Naive thymus-derived CD8-positive, alpha-beta T cell (primary cell): Measurements from ENCODE around the gene C7orf57. TPM values are rescaled to one million over a fixed set of nuclear protein-coding genes. Genes with fewer than 3 reads are reported as not detected.
A peak's percentile ranks its signal among the peaks of the same experiment; 100 is the strongest.

Experiments used
- ATAC-seq, 2 donors: fragments of 150-1000 bp; cut with Tn5 transposase in 1 of 2; sonication (Bioruptor Pico), chemical (Tn5 transposase) in 1 of 2; 1 replicate in 1 of 2; 2 replicates in 1 of 2; pipeline ENCODE4 v1.10.0; 2021; ENCODE audit warnings: mild to moderate bottlenecking in 2 of 2, moderate library complexity in 2 of 2
- POLR2A ChIA-PET: fragments of 350-600 bp; sonication (Branson Sonifier 250); formaldehyde crosslinking; loops from one replicate; lab custom pipeline; 2021; ENCODE audit warnings: antibody characterized with exemption; lab: Charles Lee
- DNase-seq, 10 donors: peaks; one replicate each; pipeline versions ENCODE4 v3.0.0 to v3.0.0-alpha.2; 2020 to 2022
- H3K27ac Mint-ChIP-seq, 10 donors: one replicate each; pipeline ENCODE4 v1.8.0; 2020 to 2022; ENCODE audit warnings: mild to moderate bottlenecking in 10 of 10, mixed read lengths in 10 of 10, moderate library complexity in 4 of 10, inconsistent platforms in 1 of 10
- H3K27me3 Mint-ChIP-seq, 5 donors: one replicate each; pipeline ENCODE4 v1.8.0; 2021 to 2022; ENCODE audit warnings: mixed read lengths in 5 of 5
- H3K36me3 Mint-ChIP-seq, 3 donors: one replicate each; pipeline ENCODE4 v1.8.0; 2020 to 2022; ENCODE audit warnings: mixed read lengths in 3 of 3, mild to moderate bottlenecking in 2 of 3, inconsistent platforms in 1 of 3
- H3K4me1 Mint-ChIP-seq, 4 donors: one replicate each; pipeline ENCODE4 v1.8.0; 2021 to 2022; ENCODE audit warnings: mixed read lengths in 4 of 4
- H3K4me3 Mint-ChIP-seq, 10 donors: one replicate each; pipeline ENCODE4 v1.8.0; 2020 to 2022; ENCODE audit warnings: mild to moderate bottlenecking in 10 of 10, mixed read lengths in 10 of 10, moderate library complexity in 6 of 10, inconsistent platforms in 1 of 10
- H3K9me3 Mint-ChIP-seq, 9 donors: one replicate each; pipeline ENCODE4 v1.8.0; 2020 to 2022; ENCODE audit warnings: mixed read lengths in 9 of 9, mild to moderate bottlenecking in 3 of 9, inconsistent platforms in 1 of 9, moderate library complexity in 1 of 9
- polyA plus RNA-seq, 3 donors: library from polyadenylated mRNA; unstranded; fragments of 300-500 nt; fragmentation: Illumina TruSeq; gene quantifications; one replicate each; pipeline ENCODE4 v1.2.3, GENCODE V29; 2021
- total RNA-seq, 8 experiments: library from RNA in 2 of 8; stranded (reverse) in 2 of 8; gene quantifications; one replicate each; pipeline ENCODE4 v1.2.3 and lab custom pipeline; 2021 to 2026

Gene C7orf57
- total and polyA plus RNA-seq, 5 experiments from 2014 or later = 0.07 to 0.13 TPM; not detected in 3

DNA sequence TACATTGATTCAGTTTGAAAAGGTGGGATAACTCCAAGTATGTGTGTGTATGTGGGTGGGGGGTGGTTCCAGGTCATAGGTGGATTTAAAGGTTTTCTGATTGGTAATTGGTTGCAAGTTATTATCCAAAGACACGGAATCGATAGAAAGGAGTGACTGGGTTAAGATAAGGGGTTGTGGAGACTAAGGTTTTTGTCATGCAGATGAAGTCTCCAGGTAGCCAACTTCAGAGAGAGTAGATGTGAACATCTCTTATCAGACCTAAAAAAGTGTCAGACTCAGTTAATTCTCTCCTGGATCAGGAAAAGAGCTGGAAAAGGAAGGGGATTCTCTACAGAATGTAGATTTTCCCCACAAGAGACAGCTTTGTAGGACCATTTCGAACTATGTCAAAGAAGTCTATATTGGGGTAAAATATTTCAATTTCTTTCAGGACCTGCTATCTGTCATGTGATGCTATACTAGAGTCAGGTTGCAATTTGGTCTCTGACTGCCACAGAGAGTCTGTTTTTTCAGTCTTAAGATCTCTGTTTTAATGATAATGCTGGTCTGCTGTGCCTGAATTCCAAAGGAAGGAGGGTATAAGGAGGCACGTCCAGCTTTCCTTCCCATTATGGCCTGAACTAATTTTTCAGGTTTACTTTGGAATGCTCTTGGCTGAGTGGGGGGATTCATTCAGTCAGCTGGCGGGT, 3.6 kb downstream of the C7orf57 start:
- Mint-ChIP-seq H3K27me3 (peaks cover 7 to 35% (median 12%) of the 10 kb centered on the region in 5 donors), H3K9me3 (no peaks in the 10 kb centered on the region), H3K4me1 (peaks cover 8 to 15% (median 13%) of the 10 kb centered on the region in 4 donors), H3K36me3 (no peaks in the 10 kb centered on the region), H3K27ac (no peak overlapping the region), H3K4me3 (no peak overlapping the region)
- ATAC-seq (no peak), DNase-seq (no peak)
- POLR2A ChIA-PET = no interaction called here

DNA sequence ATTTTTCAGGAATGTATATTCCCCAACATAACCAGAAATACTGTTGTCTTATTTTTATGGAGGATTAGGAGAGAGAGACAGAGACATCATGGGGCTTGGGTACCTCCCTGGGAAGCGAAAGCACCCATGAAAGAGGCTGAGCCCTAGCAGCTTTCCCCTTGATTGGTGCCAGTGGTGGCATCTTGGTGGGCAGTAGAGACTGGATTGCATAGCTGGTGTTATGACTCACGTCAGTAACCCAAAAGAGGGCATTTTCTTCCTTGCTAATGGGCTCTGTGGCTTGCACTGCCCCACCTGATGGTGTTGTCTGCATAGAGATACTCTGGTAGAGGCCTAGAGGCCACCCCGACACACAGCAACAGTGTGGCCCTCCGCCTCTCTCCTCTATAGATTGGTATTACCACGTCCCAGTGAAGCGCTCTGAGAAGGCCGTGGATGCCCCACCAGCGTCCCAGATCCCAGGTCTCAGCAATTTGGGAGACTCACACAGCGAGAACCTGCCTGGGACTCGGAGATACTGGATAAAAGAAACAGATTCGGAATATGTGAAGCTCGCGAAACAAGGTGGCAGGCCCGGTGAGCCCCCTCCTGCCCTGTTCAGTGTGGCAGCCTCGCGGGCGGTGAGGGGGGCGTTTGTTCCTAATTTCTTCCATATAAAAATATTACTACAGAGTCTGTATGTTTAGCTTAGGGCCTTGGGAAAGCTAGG, 5.8 kb downstream of the C7orf57 start:
- ATAC-seq (no peak), DNase-seq (no peak)
- Mint-ChIP-seq H3K4me1 (peaks cover 16 to 23% (median 18%) of the 10 kb centered on the region in 4 donors), H3K9me3 (no peaks in the 10 kb centered on the region), H3K4me3 (no peak overlapping the region), H3K27me3 (peaks cover 6 to 30% (median 9%) of the 10 kb centered on the region in 5 donors), H3K27ac (peak overlapping the region in 1 of 10 donors; percentile 2), H3K36me3 (no peaks in the 10 kb centered on the region)
- POLR2A ChIA-PET = no interaction called here

DNA sequence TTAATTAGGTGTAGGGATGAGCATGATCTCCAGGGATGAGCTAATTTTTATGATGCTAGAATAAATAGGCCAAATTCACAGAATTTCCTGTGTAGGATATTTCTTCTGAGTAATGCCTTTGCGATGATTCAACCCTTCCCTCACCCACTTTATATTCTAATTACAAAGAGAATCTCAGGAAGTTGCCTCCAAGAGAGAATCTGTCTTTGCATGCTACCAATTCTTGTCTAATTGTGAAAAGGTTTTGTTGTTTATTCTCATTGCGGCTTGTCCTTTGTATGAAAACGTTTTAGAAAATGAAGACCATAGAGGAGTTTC, 6.3 kb downstream of the C7orf57 start:
- DNase-seq (no peak), ATAC-seq (no peak)
- Mint-ChIP-seq H3K27me3 (peaks cover 3 to 25% (median 5%) of the 10 kb centered on the region in 5 donors), H3K9me3 (no peaks in the 10 kb centered on the region), H3K4me3 (no peak overlapping the region), H3K27ac (no peak overlapping the region), H3K36me3 (no peaks in the 10 kb centered on the region), H3K4me1 (peaks cover 17 to 23% (median 21%) of the 10 kb centered on the region in 4 donors)
- POLR2A ChIA-PET = no interaction called here

DNA sequence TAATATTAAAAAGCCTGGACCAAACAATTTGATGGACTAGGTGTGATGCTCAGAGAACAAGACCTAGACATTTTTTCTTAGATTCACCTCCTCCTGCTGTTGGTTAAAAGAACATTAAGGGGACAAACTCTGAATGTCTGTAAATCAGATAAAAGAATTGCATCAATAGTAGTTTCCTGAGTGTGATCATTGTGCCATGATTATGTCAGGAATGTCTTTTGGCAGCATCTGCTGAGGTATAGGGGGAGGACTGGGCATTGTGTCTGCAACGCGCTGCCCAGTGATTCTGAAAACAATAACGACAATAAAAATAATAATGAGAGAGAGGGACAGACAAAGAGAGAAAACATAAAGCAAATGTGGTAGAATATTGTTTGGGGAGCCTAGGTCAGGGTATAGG, 6.9 kb downstream of the C7orf57 start:
- POLR2A ChIA-PET = no interaction called here
- H3K9me3 Mint-ChIP-seq = no peaks in the 10 kb centered on the region

DNA sequence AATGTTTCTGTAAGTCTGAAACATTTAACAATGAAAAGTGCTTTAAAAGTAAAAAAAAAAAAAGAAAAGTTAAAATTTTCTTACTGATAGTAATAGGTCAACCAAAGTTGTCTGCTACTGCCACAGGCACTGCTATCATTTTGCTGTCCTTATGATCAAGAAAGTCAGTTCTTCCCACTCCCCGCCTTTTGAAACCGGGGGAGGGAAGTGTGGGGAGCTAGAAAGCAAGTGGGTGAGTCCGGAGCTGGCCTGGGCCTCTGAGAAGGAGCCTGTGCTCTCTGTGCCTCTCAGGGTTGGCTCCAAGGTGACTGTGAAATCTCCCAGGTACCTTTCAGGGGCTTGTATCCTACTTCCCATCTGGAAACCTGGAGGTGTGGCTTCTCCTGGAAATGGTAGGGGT, 7.3 kb downstream of the C7orf57 start:
- no peak overlapping the region for H3K4me3 Mint-ChIP-seq
- POLR2A ChIA-PET = no interaction called here
- H3K9me3 Mint-ChIP-seq = no peaks in the 10 kb centered on the region
- DNase-seq (no peak), ATAC-seq (no peak)
- H3K4me1 Mint-ChIP-seq = peaks cover 16 to 25% (median 20%) of the 10 kb centered on the region in 4 donors
- no peak overlapping the region for H3K27ac Mint-ChIP-seq
- H3K27me3 Mint-ChIP-seq = peaks cover 0 to 15% (median 0%) of the 10 kb centered on the region in 5 donors
- no peaks in the 10 kb centered on the region for H3K36me3 Mint-ChIP-seq

More for the DNA sequence above, 6.9 kb downstream of the C7orf57 start:
- peak overlapping the region in 1 of 10 donors; percentile 74 for H3K27ac Mint-ChIP-seq
- H3K4me1 Mint-ChIP-seq = peaks cover 16 to 25% (median 20%) of the 10 kb centered on the region in 4 donors
- ATAC-seq = no peak
- no peak overlapping the region for H3K4me3 Mint-ChIP-seq
- no peak for DNase-seq
- peaks cover 0 to 19% (median 0%) of the 10 kb centered on the region in 5 donors for H3K27me3 Mint-ChIP-seq
- no peaks in the 10 kb centered on the region for H3K36me3 Mint-ChIP-seq

DNA sequence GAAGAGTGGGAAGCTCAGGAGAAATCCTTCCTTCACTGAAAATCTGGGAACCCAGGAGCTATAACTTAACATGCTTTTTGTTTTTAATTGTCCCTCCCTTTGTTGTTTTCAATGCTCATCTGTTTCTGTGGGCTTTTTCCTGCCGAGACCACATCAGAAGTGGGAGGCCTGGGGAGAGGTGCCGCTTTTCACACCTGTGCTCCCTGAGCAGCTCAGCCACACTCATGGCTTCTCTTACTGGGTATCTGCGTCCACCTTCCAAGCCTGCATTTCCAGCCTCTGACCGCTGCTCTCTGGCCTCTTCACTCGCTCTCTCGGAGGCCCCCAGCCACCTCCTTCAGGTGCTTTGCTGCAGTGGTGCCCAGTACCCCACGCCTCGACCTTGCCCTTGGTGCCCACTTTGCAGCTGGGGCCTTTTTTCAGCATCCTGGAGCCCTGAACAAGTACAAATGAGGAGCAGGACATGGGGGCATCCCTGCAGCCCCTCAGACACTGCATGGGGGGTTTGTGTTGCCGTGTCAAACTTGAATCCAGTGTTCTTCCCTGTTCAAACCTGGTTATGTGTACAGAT, 9.9 kb downstream of the C7orf57 start:
- DNase-seq (peak in 2 of 10 donors; percentile 15 to 20), ATAC-seq (no peak)
- no peaks in the 10 kb centered on the region for H3K36me3 Mint-ChIP-seq
- no peaks in the 10 kb centered on the region for H3K9me3 Mint-ChIP-seq
- H3K27me3 Mint-ChIP-seq = no peaks in the 10 kb centered on the region
- H3K4me3 Mint-ChIP-seq = peak overlapping the region in 4 of 10 donors; percentile 6 to 20 (median 14)
- H3K27ac Mint-ChIP-seq = peak overlapping the region in 5 of 10 donors; percentile 8 to 83 (median 43)
- POLR2A ChIA-PET = interaction anchor here (2.9 kb wide), 1 partner anchor 43 kb away, joined by 8 read pairs; the partner anchor contains the start of gene UPP1
- H3K4me1 Mint-ChIP-seq = peaks cover 19 to 25% (median 21%) of the 10 kb centered on the region in 4 donors

DNA sequence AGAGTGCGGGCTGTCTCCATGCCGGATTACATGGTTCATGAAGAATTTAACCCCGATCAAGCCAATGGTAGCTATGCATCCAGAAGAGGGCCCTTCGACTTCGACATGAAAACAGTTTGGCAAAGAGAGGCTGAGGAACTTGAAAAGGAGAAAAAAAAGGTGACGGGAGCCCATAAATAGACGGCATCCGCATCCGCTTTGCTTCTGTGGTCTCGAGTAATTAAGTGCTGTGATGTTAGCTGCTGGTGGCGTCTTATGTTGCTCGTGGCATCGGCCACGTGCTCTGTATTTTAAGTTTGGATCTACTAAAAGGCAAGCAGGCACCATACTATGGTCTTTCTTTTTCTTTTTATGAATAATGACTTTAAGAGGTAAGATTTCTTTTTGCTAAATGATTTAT, 11.1 kb downstream of the C7orf57 start:
- ATAC-seq (peak; percentile 95 to 96), DNase-seq (peak in 8 of 10 donors; percentile 12 to 72 (median 42))
- Mint-ChIP-seq H3K36me3 (no peaks in the 10 kb centered on the region), H3K4me1 (peaks cover 18 to 25% (median 20%) of the 10 kb centered on the region in 4 donors), H3K9me3 (no peaks in the 10 kb centered on the region), H3K4me3 (peak overlapping the region in 7 of 10 donors; percentile 7 to 66 (median 47)), H3K27me3 (no peaks in the 10 kb centered on the region), H3K27ac (peak overlapping the region in 6 of 10 donors; percentile 7 to 83 (median 53))
- POLR2A ChIA-PET = interaction anchor here (2.9 kb wide), 1 partner anchor 42 kb away, joined by 8 read pairs; the partner anchor contains the start of gene UPP1

DNA sequence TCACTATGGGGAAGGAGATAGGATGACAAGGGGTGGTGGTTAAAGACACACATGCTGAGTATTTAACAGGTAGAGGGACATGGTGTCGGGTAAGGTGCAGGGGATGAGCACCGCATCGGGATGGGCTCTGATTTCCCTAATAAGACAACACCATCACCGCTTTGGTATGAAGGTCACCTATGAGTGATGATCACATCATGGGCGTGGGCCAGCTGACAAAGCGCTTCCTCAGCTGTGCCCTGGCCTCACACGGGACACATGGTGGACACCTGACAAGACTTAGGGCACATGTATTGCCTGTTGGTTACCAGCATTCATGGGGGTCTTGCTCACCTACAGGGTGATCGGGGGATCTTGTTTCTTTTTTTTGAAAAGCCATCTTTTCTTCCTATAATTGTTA, 12.8 kb downstream of the C7orf57 start:
- Mint-ChIP-seq H3K27ac (peak overlapping the region in 1 of 10 donors; percentile 66), H3K36me3 (no peaks in the 10 kb centered on the region), H3K4me1 (peaks cover 19 to 21% (median 21%) of the 10 kb centered on the region in 4 donors), H3K9me3 (no peaks in the 10 kb centered on the region), H3K27me3 (no peaks in the 10 kb centered on the region), H3K4me3 (no peak overlapping the region)
- DNase-seq (no peak), ATAC-seq (no peak)
- POLR2A ChIA-PET = no interaction called here

DNA sequence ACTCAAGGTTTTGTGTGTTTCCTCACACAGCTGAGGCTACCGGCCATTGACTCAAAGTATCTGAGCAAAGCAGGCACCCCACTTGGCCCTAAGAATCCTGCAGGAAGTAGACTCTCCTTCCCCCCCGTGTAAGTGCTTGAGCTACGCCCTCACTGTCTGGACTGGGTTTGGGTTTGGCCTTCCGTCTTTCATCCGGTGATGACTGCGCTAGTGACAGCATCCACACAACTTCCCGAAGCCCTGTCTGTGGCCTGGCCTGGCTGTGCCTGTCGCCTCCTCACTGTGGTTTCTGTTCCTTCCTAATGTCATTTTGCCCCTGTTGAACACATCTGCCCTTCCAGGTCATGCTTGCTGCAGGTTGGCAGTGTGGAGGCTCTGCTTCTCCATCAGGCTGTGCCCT, 14.5 kb downstream of the C7orf57 start:
- H3K9me3 Mint-ChIP-seq = no peaks in the 10 kb centered on the region
- no peaks in the 10 kb centered on the region for H3K27me3 Mint-ChIP-seq
- ATAC-seq = no peak
- peak overlapping the region in 2 of 10 donors; percentile 6 to 28 for H3K27ac Mint-ChIP-seq
- H3K4me3 Mint-ChIP-seq = no peak overlapping the region
- peaks cover 16 to 20% (median 19%) of the 10 kb centered on the region in 4 donors for H3K4me1 Mint-ChIP-seq
- H3K36me3 Mint-ChIP-seq = no peaks in the 10 kb centered on the region
- POLR2A ChIA-PET = no interaction called here
- no peak for DNase-seq

DNA sequence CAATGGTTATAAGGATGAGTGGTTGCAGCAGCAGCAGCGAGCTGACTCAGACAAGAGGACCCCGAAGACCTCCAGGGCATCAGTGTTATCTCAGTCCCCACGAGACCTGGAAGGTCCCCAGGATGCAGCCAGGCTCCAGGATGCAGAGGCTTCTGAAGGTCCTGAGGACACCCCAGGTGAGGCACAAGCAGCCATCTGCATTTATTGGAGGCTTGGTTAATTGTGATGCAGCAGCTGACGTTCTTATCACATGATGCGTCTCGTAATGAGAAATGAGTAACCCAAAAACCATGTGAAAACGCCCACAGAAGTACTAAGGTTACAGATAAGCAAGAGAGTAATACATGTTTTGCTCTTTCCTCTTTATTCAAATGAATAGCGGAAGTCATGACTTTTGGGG, 17.4 kb downstream of the C7orf57 start:
- H3K4me3 Mint-ChIP-seq = no peak overlapping the region
- H3K27ac Mint-ChIP-seq = no peak overlapping the region
- POLR2A ChIA-PET = no interaction called here
- no peaks in the 10 kb centered on the region for H3K27me3 Mint-ChIP-seq
- H3K36me3 Mint-ChIP-seq = peaks cover 0 to 8% (median 0%) of the 10 kb centered on the region in 3 donors
- ATAC-seq (no peak), DNase-seq (no peak)
- H3K9me3 Mint-ChIP-seq = peaks cover 0 to 10% (median 2%) of the 10 kb centered on the region in 9 donors
- H3K4me1 Mint-ChIP-seq = peaks cover 0 to 7% (median 0%) of the 10 kb centered on the region in 4 donors

DNA sequence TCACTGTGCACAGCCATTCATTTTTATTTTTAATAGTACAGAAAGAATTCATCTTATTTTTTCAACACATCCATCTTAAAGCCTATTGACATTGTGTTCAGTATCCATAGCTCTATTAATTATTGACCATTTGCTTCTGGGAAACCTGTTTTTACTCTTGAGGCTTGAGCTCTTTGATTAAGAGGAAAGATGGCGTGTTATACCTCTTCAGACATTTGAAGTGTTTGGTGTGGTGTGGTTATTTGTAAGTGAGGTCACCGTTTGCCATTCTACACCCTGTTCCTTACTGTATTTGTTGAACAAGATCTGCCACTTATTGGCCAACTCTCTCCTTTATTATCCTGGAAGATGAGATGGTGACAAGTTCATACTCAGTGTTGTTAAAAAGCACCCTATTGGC, 18.4 kb downstream of the C7orf57 start:
- peaks cover 0 to 8% (median 0%) of the 10 kb centered on the region in 3 donors for H3K36me3 Mint-ChIP-seq
- peaks cover 0 to 7% (median 0%) of the 10 kb centered on the region in 4 donors for H3K4me1 Mint-ChIP-seq
- H3K9me3 Mint-ChIP-seq = peaks cover 0 to 15% (median 5%) of the 10 kb centered on the region in 9 donors
- no peak for ATAC-seq
- no peak overlapping the region for H3K4me3 Mint-ChIP-seq
- POLR2A ChIA-PET = no interaction called here
- H3K27ac Mint-ChIP-seq = no peak overlapping the region
- H3K27me3 Mint-ChIP-seq = no peaks in the 10 kb centered on the region
- DNase-seq = no peak

DNA sequence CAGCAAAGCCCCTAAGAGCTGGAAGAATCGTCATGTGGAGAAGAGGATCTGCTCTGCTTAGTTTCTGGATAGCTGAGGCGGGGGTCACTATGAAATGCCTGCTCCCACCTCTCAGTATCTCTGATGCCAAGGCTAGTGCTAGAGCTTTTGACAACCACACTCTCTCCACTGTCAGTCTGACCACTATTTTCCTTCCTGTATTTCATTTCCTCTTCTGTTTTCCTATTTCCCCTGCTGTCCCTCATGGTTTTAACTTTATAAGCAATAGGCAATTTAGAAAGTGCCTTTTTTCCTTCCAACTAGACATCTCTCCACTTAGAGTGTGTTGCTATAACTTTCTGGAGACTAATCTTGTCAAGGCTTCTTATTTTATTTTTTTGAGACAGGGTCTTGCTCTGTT, 23.6 kb downstream of the C7orf57 start:
- peaks cover 0 to 4% (median 0%) of the 10 kb centered on the region in 4 donors for H3K4me1 Mint-ChIP-seq
- H3K4me3 Mint-ChIP-seq = no peak overlapping the region
- H3K27ac Mint-ChIP-seq = peak overlapping the region in 1 of 10 donors; percentile 30
- POLR2A ChIA-PET = no interaction called here
- ATAC-seq (no peak), DNase-seq (no peak)
- peaks cover 0 to 22% (median 9%) of the 10 kb centered on the region in 9 donors for H3K9me3 Mint-ChIP-seq
- peaks cover 2 to 17% (median 7%) of the 10 kb centered on the region in 3 donors for H3K36me3 Mint-ChIP-seq
- peaks cover 0 to 7% (median 3%) of the 10 kb centered on the region in 5 donors for H3K27me3 Mint-ChIP-seq
